Measurements from ENCODE around the gene TMEM273. TPM values are rescaled to one million over a fixed set of nuclear protein-coding genes. Genes with fewer than 3 reads are reported as not detected.

TMEM273 gene
- total and polyA plus RNA-seq, 4 donors, result 12.0 to 41.8 (median 17.5) TPM

- ATAC-seq (ENCODE audit: insufficient read depth, low FRiP score), result no peak
- no peak overlapping the region for H3K9ac ChIP-seq (ENCODE audit: insufficient read depth in 1 of 2, low read length in 2 of 2)
- H3K27ac ChIP-seq (ENCODE audit: low read depth in 1 of 2, low read length in 1 of 2), result no peak overlapping the region
- H3K9me3 ChIP-seq (ENCODE audit: control insufficient read depth in 4 of 4, insufficient read depth in 3 of 4, low read length in 3 of 4), result no peaks in the 10 kb centered on the region
- WGBS, 2 donors, result 39 to 62% methylated on average over 3 of the region's 3 CpGs
- H3K4me3 ChIP-seq, result no peak overlapping the region
- no peak for DNase-seq
- H3K27me3 ChIP-seq (ENCODE audit: control insufficient read depth in 3 of 3, insufficient read depth in 3 of 3, low read length in 2 of 3), result no peaks in the 10 kb centered on the region
- no peaks in the 10 kb centered on the region for H3K36me3 ChIP-seq (ENCODE audit: control insufficient read depth in 4 of 4, insufficient read depth in 4 of 4, low read length in 4 of 4)
- TF ChIP-seq, protein P1, sequence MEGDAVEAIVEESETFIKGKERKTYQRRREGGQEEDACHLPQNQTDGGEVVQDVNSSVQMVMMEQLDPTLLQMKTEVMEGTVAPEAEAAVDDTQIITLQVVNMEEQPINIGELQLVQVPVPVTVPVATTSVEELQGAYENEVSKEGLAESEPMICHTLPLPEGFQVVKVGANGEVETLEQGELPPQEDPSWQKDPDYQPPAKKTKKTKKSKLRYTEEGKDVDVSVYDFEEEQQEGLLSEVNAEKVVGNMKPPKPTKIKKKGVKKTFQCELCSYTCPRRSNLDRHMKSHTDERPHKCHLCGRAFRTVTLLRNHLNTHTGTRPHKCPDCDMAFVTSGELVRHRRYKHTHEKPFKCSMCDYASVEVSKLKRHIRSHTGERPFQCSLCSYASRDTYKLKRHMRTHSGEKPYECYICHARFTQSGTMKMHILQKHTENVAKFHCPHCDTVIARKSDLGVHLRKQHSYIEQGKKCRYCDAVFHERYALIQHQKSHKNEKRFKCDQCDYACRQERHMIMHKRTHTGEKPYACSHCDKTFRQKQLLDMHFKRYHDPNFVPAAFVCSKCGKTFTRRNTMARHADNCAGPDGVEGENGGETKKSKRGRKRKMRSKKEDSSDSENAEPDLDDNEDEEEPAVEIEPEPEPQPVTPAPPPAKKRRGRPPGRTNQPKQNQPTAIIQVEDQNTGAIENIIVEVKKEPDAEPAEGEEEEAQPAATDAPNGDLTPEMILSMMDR (IDR thresholded peaks at IDR 0.05; ENCODE audit: control extremely low read depth, extremely low read depth), result no peak
- H3K4me1 ChIP-seq (ENCODE audit: control insufficient read depth in 5 of 5, insufficient read depth in 5 of 5, low read length in 5 of 5), result peaks cover 0 to 18% (median 6%) of the 10 kb centered on the region in 5 donors
Observed at GRCh38 chr10:49180444-49180860, 7.7 kb downstream of the TMEM273 start.

DNA sequence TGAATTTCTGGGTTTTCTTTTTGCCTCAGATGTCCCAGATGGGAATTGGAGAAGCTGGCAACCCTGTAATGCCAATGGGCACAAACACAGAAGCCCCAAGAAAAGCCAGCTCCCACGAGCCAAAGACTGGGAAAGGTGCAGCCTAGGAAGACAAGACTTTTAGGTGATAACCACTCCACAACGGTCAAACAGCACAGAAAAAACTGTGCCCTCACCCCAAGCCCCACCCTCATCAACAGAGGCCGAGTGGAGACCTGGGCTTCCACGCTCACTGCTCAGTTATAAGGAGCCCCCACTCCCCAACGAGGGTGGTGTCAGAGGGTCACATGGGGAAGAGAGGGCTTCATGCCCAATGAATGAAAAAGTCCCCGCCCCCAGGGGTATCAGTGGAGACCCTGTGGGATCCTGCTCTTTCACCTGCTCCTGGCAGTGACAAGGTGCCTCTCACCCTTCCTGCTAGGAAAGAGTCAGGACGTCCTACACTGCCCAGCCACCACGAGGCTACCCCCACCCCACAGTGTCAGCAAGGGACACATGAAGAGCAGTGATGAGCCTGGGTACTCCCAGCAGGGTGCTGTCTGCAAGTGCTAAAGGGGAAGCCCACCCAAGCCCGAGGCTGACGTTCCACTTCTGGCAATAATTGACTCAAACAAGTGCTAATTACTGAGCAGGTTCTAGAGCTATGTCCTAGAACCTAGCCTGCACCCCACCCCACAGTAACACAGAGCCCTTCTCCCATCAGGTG, 8.3 kb downstream of the TMEM273 start:
- no peak overlapping the region for H3K4me3 ChIP-seq
- H3K36me3 ChIP-seq (ENCODE audit: control insufficient read depth in 4 of 4, insufficient read depth in 4 of 4, low read length in 4 of 4), result no peaks in the 10 kb centered on the region
- no peak for ATAC-seq (ENCODE audit: insufficient read depth, low FRiP score)
- H3K9me3 ChIP-seq (ENCODE audit: control insufficient read depth in 4 of 4, insufficient read depth in 3 of 4, low read length in 3 of 4), result no peaks in the 10 kb centered on the region
- 77 to 88% methylated on average over 10 of the region's 10 CpGs for WGBS, 2 donors
- no peak overlapping the region for H3K27ac ChIP-seq (ENCODE audit: low read depth in 1 of 2, low read length in 1 of 2)
- no peak for DNase-seq
- no peak overlapping the region for H3K9ac ChIP-seq (ENCODE audit: insufficient read depth in 1 of 2, low read length in 2 of 2)
- peaks cover 0 to 16% (median 6%) of the 10 kb centered on the region in 5 donors for H3K4me1 ChIP-seq (ENCODE audit: control insufficient read depth in 5 of 5, insufficient read depth in 5 of 5, low read length in 5 of 5)
- TF ChIP-seq, protein P1 (IDR thresholded peaks at IDR 0.05; ENCODE audit: control extremely low read depth, extremely low read depth), result no peak
- no peaks in the 10 kb centered on the region for H3K27me3 ChIP-seq (ENCODE audit: control insufficient read depth in 3 of 3, insufficient read depth in 3 of 3, low read length in 2 of 3)

GRCh38 chr10:49178489-49179471, 9.4 kb downstream of the TMEM273 start:
- 73 to 88% methylated on average over 6 of the region's 6 CpGs for WGBS, 2 donors
- H3K9me3 ChIP-seq (ENCODE audit: control insufficient read depth in 4 of 4, insufficient read depth in 3 of 4, low read length in 3 of 4), result no peaks in the 10 kb centered on the region
- DNase-seq (no peak), ATAC-seq (ENCODE audit: insufficient read depth, low FRiP score) (no peak)
- no peaks in the 10 kb centered on the region for H3K36me3 ChIP-seq (ENCODE audit: control insufficient read depth in 4 of 4, insufficient read depth in 4 of 4, low read length in 4 of 4)
- TF ChIP-seq, protein P1 (IDR thresholded peaks at IDR 0.05; ENCODE audit: control extremely low read depth, extremely low read depth), result no peak
- no peak overlapping the region for H3K27ac ChIP-seq (ENCODE audit: low read depth in 1 of 2, low read length in 1 of 2)
- H3K4me1 ChIP-seq (ENCODE audit: control insufficient read depth in 5 of 5, insufficient read depth in 5 of 5, low read length in 5 of 5), result peaks cover 0 to 14% (median 5%) of the 10 kb centered on the region in 5 donors
- no peak overlapping the region for H3K4me3 ChIP-seq
- no peak overlapping the region for H3K9ac ChIP-seq (ENCODE audit: insufficient read depth in 1 of 2, low read length in 2 of 2)
- no peaks in the 10 kb centered on the region for H3K27me3 ChIP-seq (ENCODE audit: control insufficient read depth in 3 of 3, insufficient read depth in 3 of 3, low read length in 2 of 3)
